GM12891 (cell line): Measurements from ENCODE around the gene RYR2.

Experiments
- PAX5 ChIP-seq: IDR thresholded peaks from 2 replicates; pipeline ENCODE4 v1.6.1; 2011; ENCODE audit warnings: low read length, moderate library complexity, mild to moderate bottlenecking; ENCODE audit not compliant: insufficient read depth, severe bottlenecking
- POLR2A ChIP-seq: IDR thresholded peaks from 2 replicates; pipeline ENCODE4 v1.6.1; 2011; ENCODE audit warnings: low read depth, low read length, control low read depth
- POLR2AphosphoS5 ChIP-seq: IDR thresholded peaks from 2 replicates; pipeline ENCODE4 v1.6.1; 2011; ENCODE audit warnings: low read depth, low read length, control low read depth
- POU2F2 ChIP-seq: IDR thresholded peaks from 2 replicates; pipeline ENCODE4 v1.6.1; 2011; ENCODE audit warnings: low read depth, mild to moderate bottlenecking, control low read depth, low read length, moderate library complexity
- SPI1 ChIP-seq: IDR thresholded peaks from 2 replicates; pipeline ENCODE4 v1.6.1; 2011; ENCODE audit warnings: low read depth, low read length, control low read depth
- TAF1 ChIP-seq: IDR thresholded peaks from 2 replicates; pipeline ENCODE4 v1.6.1; 2011; ENCODE audit warnings: low read depth, low read length, control low read depth

GRCh38 chr1:237065903-237066302, 23.9 kb downstream of the RYR2 start:
- TF ChIP-seq POLR2A (no peak), TAF1 (no peak), PAX5 (no peak), POLR2AphosphoS5 (no peak), SPI1 (no peak), POU2F2 (no peak)
